ENCODE data around the gene TBX15.

GRCh38 chr1:119026956-119027355 lies 38.8 kb upstream of the TBX15 start:
- TF ChIP-seq CTCF (IDR thresholded peaks at IDR 0.05) (no peak), POLR2A (IDR thresholded peaks at IDR 0.05) (no peak)
